SK-N-SH (cell line): ENCODE data around the gene HK2. TPM values are rescaled to one million over a fixed set of nuclear protein-coding genes. Genes with fewer than 3 reads are reported as not detected.

Experiments
- CTCF ChIA-PET: fragments of 300-600, 350-600 bp; formaldehyde crosslinking; extraction: SDS; loops from one replicate; lab custom pipeline; 2021; lab: Yijun Ruan, JAX
- POLR2A ChIA-PET: fragments of 350-600 bp; sonication (Branson Sonifier 250); formaldehyde crosslinking; extraction: SDS; loops from one replicate; lab custom pipeline; 2020; ENCODE audit warnings: antibody characterized with exemption, inconsistent platforms; lab: Yijun Ruan, JAX
- DNase-seq: peaks from one replicate; pipeline ENCODE4 v3.0.0; 2012
- H2AFZ ChIP-seq: fragments of 200-600 bp; sonication (generic); 2 replicates; pipeline ENCODE4 v1.8.1; 2016; ENCODE audit warnings: antibody characterized with exemption, mild to moderate bottlenecking, low read depth
- H3F3A ChIP-seq: fragments of 200-600 bp; sonication (generic); replicated peaks from 2 replicates; pipeline ENCODE3; 2016; ENCODE audit warnings: antibody characterized with exemption, mild to moderate bottlenecking; ENCODE audit not compliant: insufficient read depth
- H3K27ac ChIP-seq, 2 experiments: fragments of 200-500 bp in 1 of 2; fragments of 200-600 bp in 1 of 2; sonication (Bioruptor generic) in 1 of 2; sonication (generic), shearing (Covaris generic) in 1 of 2; 2 replicates each; pipeline versions ENCODE4 v1.5.1 to v1.6.1; 2014 to 2016; ENCODE audit warnings: low read depth in 2 of 2, inconsistent platforms in 1 of 2, low read length in 1 of 2, mild to moderate bottlenecking in 1 of 2, mixed read lengths in 1 of 2
- H3K27me3 ChIP-seq: fragments of 200-600 bp; sonication (generic), shearing (Covaris generic); 2 replicates; pipeline ENCODE4 v1.6.1; 2016; ENCODE audit warnings: mixed run types; ENCODE audit not compliant: insufficient read depth
- H3K36me3 ChIP-seq, 2 experiments: fragments of 200-500 bp in 1 of 2; fragments of 200-600 bp in 1 of 2; sonication (Bioruptor generic) in 1 of 2; sonication (generic) in 1 of 2; replicated peaks in 1 of 2; 2 replicates each; pipeline versions ENCODE3 to v1.5.1; 2014 to 2016; ENCODE audit warnings: low read length in 1 of 2, mild to moderate bottlenecking in 1 of 2; ENCODE audit not compliant: insufficient read depth in 2 of 2, control insufficient read depth in 1 of 2
- H3K4me1 ChIP-seq, 2 experiments: fragments of 200-500 bp in 1 of 2; fragments of 200-600 bp in 1 of 2; sonication (Bioruptor generic) in 1 of 2; sonication (generic), shearing (Covaris generic) in 1 of 2; 2 replicates each; pipeline versions ENCODE4 v1.5.1 to v1.6.1; 2014 to 2016; ENCODE audit warnings: low read depth in 1 of 2, low read length in 1 of 2, mixed run types in 1 of 2; ENCODE audit not compliant: insufficient read depth in 2 of 2, control insufficient read depth in 1 of 2
- H3K4me2 ChIP-seq: fragments of 200-600 bp; sonication (generic), shearing (Covaris generic); 2 replicates; pipeline ENCODE4 v1.6.1; 2017; ENCODE audit warnings: mixed run types
- H3K4me3 ChIP-seq, 2 experiments: fragments of 200-500 bp in 1 of 2; fragments of 200-600 bp in 1 of 2; sonication (Bioruptor generic) in 1 of 2; sonication (generic), shearing (Covaris generic) in 1 of 2; 2 replicates each; pipeline versions ENCODE4 v1.5.1 to v1.8.1; 2014 to 2016; ENCODE audit warnings: low read depth in 2 of 2, inconsistent platforms in 1 of 2, low read length in 1 of 2, mild to moderate bottlenecking in 1 of 2, mixed read lengths in 1 of 2, moderate library complexity in 1 of 2
- H3K79me2 ChIP-seq: fragments of 200-600 bp; sonication (generic); 2 replicates; pipeline ENCODE4 v1.8.1; 2017; ENCODE audit warnings: mild to moderate bottlenecking; ENCODE audit not compliant: insufficient read depth
- H3K9ac ChIP-seq: fragments of 200-600 bp; sonication (generic); 2 replicates; pipeline ENCODE4 v1.6.1; 2017; ENCODE audit warnings: mixed run types
- H3K9me2 ChIP-seq: fragments of 200-600 bp; sonication (generic); 2 replicates; pipeline ENCODE4 v1.6.1; 2017; ENCODE audit warnings: mixed run types
- H3K9me3 ChIP-seq: fragments of 200-600 bp; sonication (generic); 2 replicates; pipeline ENCODE4 v1.6.1; 2017; ENCODE audit warnings: mixed run types, mild to moderate bottlenecking, moderate library complexity
- H4K20me1 ChIP-seq: fragments of 200-600 bp; sonication (generic); 2 replicates; pipeline ENCODE4 v1.6.1; 2017; ENCODE audit warnings: mild to moderate bottlenecking, mixed run types; ENCODE audit not compliant: insufficient read depth
- EZH2phosphoT487 ChIP-seq: fragments of 200-600 bp; sonication (generic); IDR thresholded peaks from 2 replicates; pipeline ENCODE4 v1.6.1; 2017; ENCODE audit warnings: low read depth, mixed run types, mild to moderate bottlenecking, antibody characterized with exemption, moderate library complexity, borderline replicate concordance
- GATA2 ChIP-seq: sonication (generic); formaldehyde crosslinking; IDR thresholded peaks from 2 replicates; pipeline ENCODE4 v1.5.0; 2020; ENCODE audit warnings: mild to moderate bottlenecking, missing genetic modification reagents
- MEF2A ChIP-seq: IDR thresholded peaks from 2 replicates; pipeline ENCODE4 v1.4.0; 2012; ENCODE audit warnings: low read depth, borderline replicate concordance
- NFIC ChIP-seq: IDR thresholded peaks from 2 replicates; pipeline ENCODE4 v1.4.0; 2012; ENCODE audit warnings: borderline replicate concordance
- NRF1 ChIP-seq: IDR thresholded peaks from 2 replicates; pipeline ENCODE4 v1.6.1; 2012; ENCODE audit warnings: low read depth, mild to moderate bottlenecking, low read length
- POLR2AphosphoS5 ChIP-seq: IDR thresholded peaks from 2 replicates; pipeline ENCODE4 v1.6.1; 2012; ENCODE audit warnings: low read depth, low read length
- RCOR1 ChIP-seq: fragments of 150-350 bp; IDR thresholded peaks from 2 replicates; pipeline ENCODE4 v1.6.1; 2017; ENCODE audit warnings: antibody characterized with exemption, low read length
- RFX5 ChIP-seq: IDR thresholded peaks from 2 replicates; pipeline ENCODE4 v1.6.1; 2012; ENCODE audit warnings: mild to moderate bottlenecking, improper control_type of control experiment, low read length
- SIN3A ChIP-seq: IDR thresholded peaks from 2 replicates; pipeline ENCODE4 v1.6.1; 2012; ENCODE audit warnings: low read depth, mild to moderate bottlenecking, low read length, moderate library complexity, borderline replicate concordance
- SMC3 ChIP-seq: IDR thresholded peaks from 2 replicates; pipeline ENCODE4 v1.6.1; 2012; ENCODE audit warnings: low read depth, low read length, improper control_type of control experiment
- TAF1 ChIP-seq: IDR thresholded peaks from 2 replicates; pipeline ENCODE4 v1.6.1; 2012; ENCODE audit warnings: low read depth, mild to moderate bottlenecking, low read length, moderate library complexity, borderline replicate concordance
- TCF12 ChIP-seq: IDR thresholded peaks from 2 replicates; pipeline ENCODE4 v1.4.0; 2012
- TEAD4 ChIP-seq: IDR thresholded peaks from 2 replicates; pipeline ENCODE4 v1.4.0; 2012; ENCODE audit warnings: mild to moderate bottlenecking, borderline replicate concordance; ENCODE audit not compliant: insufficient read depth
- YY1 ChIP-seq: IDR thresholded peaks from 2 replicates; pipeline ENCODE4 v1.4.0; 2012; ENCODE audit warnings: low read depth, mild to moderate bottlenecking
- WGBS: methylation state at CpG from one replicate; pipeline ENCODE4 v1.1.6; 2017; ENCODE audit warnings: low lambda C conversion rate; 5-methylcytosine and 5-hydroxymethylcytosine counted together
- polyA plus RNA-seq, 3 experiments: library from polyadenylated mRNA; depleted of rRNA; stranded (reverse); fragments of >200 nt; gene quantifications; 2 replicates each; pipeline ENCODE4 v1.2.3, GENCODE V29; 2012
- TF ChIP-seq, protein P1 (sequence below): IDR thresholded peaks from 2 replicates; pipeline ENCODE4 v1.6.1; 2012; ENCODE audit warnings: mild to moderate bottlenecking, low read depth, low read length, moderate library complexity
- TF ChIP-seq, protein P2 (sequence below): IDR thresholded peaks from 2 replicates; pipeline ENCODE4 v1.4.0; 2012; ENCODE audit warnings: low read depth
- TF ChIP-seq, protein P3 (sequence below): fragments of 150-350 bp; IDR thresholded peaks from 2 replicates; pipeline ENCODE4 v1.6.1; 2017; ENCODE audit warnings: antibody characterized with exemption, low read length, low read depth, borderline replicate concordance

HK2 gene
- polyA plus RNA-seq, 1 of the 3 experiments (the other 2 are of a cell fraction) = 13.5 TPM

DNA sequence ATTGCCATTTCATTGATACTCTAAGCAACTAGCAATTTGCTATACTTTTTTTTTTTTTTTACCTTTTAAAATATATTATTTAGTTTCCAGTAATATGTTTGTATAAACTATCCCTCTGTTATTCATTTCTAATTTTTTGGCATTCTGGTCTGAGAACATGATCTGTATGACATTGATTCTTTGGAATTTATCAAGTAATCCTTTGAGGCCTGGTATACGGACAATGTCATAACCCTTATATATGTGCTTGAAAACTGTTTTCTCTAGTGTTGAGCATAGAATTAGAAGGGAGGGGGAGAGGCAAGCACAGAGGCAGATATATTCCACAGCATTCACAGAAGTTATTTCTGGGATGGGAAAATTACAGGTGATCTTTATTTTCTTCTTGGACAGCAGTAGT, 76.3 kb downstream of the HK2 start:
- Histone ChIP-seq H4K20me1 (no peaks in the 10 kb centered on the region), H3K4me3 (no peak overlapping the region), H3K9ac (no peak overlapping the region), H3K4me2 (no peak overlapping the region), H2AFZ (no peak overlapping the region), H3K79me2 (no peaks in the 10 kb centered on the region), H3K27me3 (no peaks in the 10 kb centered on the region; the same call in 1 of the 2 replicates), H3F3A (no peaks in the 10 kb centered on the region), H3K27ac (no peak overlapping the region), H3K9me2 (no peaks in the 10 kb centered on the region), H3K4me1 (peaks cover 0 to 6% of the 10 kb centered on the region in 2 experiments; a peak in 1 of 4 replicates), H3K9me3 (no peaks in the 10 kb centered on the region), H3K36me3 (no peaks in the 10 kb centered on the region)
- TF ChIP-seq NRF1 = no peak
- no peak for TF ChIP-seq RCOR1
- no peak for TF ChIP-seq TCF12
- TF ChIP-seq POLR2AphosphoS5 = no peak
- TF ChIP-seq, protein P1, sequence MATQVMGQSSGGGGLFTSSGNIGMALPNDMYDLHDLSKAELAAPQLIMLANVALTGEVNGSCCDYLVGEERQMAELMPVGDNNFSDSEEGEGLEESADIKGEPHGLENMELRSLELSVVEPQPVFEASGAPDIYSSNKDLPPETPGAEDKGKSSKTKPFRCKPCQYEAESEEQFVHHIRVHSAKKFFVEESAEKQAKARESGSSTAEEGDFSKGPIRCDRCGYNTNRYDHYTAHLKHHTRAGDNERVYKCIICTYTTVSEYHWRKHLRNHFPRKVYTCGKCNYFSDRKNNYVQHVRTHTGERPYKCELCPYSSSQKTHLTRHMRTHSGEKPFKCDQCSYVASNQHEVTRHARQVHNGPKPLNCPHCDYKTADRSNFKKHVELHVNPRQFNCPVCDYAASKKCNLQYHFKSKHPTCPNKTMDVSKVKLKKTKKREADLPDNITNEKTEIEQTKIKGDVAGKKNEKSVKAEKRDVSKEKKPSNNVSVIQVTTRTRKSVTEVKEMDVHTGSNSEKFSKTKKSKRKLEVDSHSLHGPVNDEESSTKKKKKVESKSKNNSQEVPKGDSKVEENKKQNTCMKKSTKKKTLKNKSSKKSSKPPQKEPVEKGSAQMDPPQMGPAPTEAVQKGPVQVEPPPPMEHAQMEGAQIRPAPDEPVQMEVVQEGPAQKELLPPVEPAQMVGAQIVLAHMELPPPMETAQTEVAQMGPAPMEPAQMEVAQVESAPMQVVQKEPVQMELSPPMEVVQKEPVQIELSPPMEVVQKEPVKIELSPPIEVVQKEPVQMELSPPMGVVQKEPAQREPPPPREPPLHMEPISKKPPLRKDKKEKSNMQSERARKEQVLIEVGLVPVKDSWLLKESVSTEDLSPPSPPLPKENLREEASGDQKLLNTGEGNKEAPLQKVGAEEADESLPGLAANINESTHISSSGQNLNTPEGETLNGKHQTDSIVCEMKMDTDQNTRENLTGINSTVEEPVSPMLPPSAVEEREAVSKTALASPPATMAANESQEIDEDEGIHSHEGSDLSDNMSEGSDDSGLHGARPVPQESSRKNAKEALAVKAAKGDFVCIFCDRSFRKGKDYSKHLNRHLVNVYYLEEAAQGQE = no peak
- TF ChIP-seq RFX5 = no peak
- TF ChIP-seq SMC3 = no peak
- TF ChIP-seq TEAD4 = no peak
- TF ChIP-seq MEF2A = no peak
- TF ChIP-seq, protein P2, sequence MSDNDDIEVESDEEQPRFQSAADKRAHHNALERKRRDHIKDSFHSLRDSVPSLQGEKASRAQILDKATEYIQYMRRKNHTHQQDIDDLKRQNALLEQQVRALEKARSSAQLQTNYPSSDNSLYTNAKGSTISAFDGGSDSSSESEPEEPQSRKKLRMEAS = no peak
- TF ChIP-seq NFIC = no peak
- TF ChIP-seq, protein P3, sequence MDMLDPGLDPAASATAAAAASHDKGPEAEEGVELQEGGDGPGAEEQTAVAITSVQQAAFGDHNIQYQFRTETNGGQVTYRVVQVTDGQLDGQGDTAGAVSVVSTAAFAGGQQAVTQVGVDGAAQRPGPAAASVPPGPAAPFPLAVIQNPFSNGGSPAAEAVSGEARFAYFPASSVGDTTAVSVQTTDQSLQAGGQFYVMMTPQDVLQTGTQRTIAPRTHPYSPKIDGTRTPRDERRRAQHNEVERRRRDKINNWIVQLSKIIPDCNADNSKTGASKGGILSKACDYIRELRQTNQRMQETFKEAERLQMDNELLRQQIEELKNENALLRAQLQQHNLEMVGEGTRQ = no peak
- TF ChIP-seq EZH2phosphoT487 = no peak
- DNase-seq = no peak
- WGBS = 86% methylated on average over 1 of the region's 1 CpG
- ChIA-PET POLR2A (no interaction called here), CTCF (interaction anchor here (3.0 kb wide), 1 partner anchor 9 kb away, joined by 17 read pairs; no protein-coding TSS in a partner anchor)

DNA sequence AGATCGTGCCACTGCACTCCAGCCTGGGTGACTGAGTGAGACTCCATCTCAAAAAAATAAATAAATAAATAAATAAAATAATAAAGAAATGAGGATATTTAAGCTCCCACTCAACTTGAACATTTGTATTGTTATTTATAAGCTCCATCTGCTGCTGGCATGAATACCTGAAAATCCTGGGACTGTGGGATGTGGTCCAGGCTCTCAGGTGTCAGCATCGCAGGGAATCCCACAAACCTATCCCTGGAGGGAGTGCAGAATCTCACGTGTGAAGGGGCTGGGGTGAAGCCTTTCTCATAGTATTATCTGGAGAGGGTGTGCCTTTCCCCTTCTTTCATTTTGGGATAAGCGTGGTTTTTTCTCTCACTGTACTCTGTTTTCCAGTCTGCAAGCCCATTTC, 77.1 kb downstream of the HK2 start:
- H3K9me3 ChIP-seq = no peaks in the 10 kb centered on the region
- H3K9ac ChIP-seq = no peak overlapping the region
- H3K27me3 ChIP-seq = no peaks in the 10 kb centered on the region; the same call in 1 of the 2 replicates
- no peak for DNase-seq
- no peak overlapping the region for H3K4me3 ChIP-seq
- 49% methylated on average over 4 of the region's 4 CpGs for whole genome bisulfite sequencing
- no peak overlapping the region for H3K4me2 ChIP-seq
- CTCF ChIA-PET = interaction anchor here (1.1 to 1.4 kb wide), 2 partner anchors 9 to 220 kb away, joined by 5 to 7 read pairs; no protein-coding TSS in a partner anchor
- no peaks in the 10 kb centered on the region for H3K79me2 ChIP-seq
- peaks cover 0 to 6% of the 10 kb centered on the region in 2 experiments; a peak in 1 of 4 replicates for H3K4me1 ChIP-seq
- H4K20me1 ChIP-seq = no peaks in the 10 kb centered on the region
- POLR2A ChIA-PET = no interaction called here
- H3K36me3 ChIP-seq = no peaks in the 10 kb centered on the region
- no peak overlapping the region for H3K27ac ChIP-seq
- no peaks in the 10 kb centered on the region for H3K9me2 ChIP-seq
- no peaks in the 10 kb centered on the region for H3F3A ChIP-seq
- H2AFZ ChIP-seq = no peak overlapping the region
- no peak for TF ChIP-seq POLR2AphosphoS5
- TF ChIP-seq, protein P1 = no peak
- no peak for TF ChIP-seq GATA2 (CRISPR knock-in tag)
- TF ChIP-seq TAF1 = no peak
- no peak for TF ChIP-seq SIN3A
- TF ChIP-seq YY1 = no peak
- TF ChIP-seq, protein P3 = no peak
- no peak for TF ChIP-seq TEAD4
- no peak for TF ChIP-seq TCF12
- TF ChIP-seq EZH2phosphoT487 = no peak
- TF ChIP-seq RCOR1 = no peak
- TF ChIP-seq SMC3 = no peak
